Sciatic nerve (tissue), 2 donors: ENCODE data around the gene FBN3. TPM values are rescaled to one million over a fixed set of nuclear protein-coding genes. Genes with fewer than 3 reads are reported as not detected.
"Not testable (repeated sequence)": the region's sequence is repeated elsewhere in the genome, so short reads cannot be mapped to it uniquely, and the experiment has no call there.

ENCODE experiments used
- ATAC-seq: fragments of 200-7000 bp; cut with Tn5 transposase; one replicate; pipeline ENCODE4 v1.9.1; 2020; ENCODE audit warnings: mild to moderate bottlenecking, moderate library complexity
- DNase-seq: peaks from one replicate; pipeline ENCODE4 v3.0.0-alpha.2; 2020; ENCODE audit warnings: low spot score
- intact Hi-C: fragments of 100-400 bp; cut with DNase I; formaldehyde crosslinking; loops from one replicate; pipeline ENCODE4 v1.14.2; 2022
- total RNA-seq: library from RNA; stranded (reverse); fragmentation: NEBNext Ultra II Directional; extraction: Animal tissue kit (Norgen Biotek cat#: 25700); gene quantifications from one replicate; pipeline ENCODE4 v1.2.1, GENCODE V29; 2021
- donor health status: DM: no; HTN: no; CAD: no.
- donor health status: DM: no; HTN: no; CAD: no.

The FBN3 gene
- total RNA-seq, 1 donor from 2014 or later = 0.85 TPM

DNA sequence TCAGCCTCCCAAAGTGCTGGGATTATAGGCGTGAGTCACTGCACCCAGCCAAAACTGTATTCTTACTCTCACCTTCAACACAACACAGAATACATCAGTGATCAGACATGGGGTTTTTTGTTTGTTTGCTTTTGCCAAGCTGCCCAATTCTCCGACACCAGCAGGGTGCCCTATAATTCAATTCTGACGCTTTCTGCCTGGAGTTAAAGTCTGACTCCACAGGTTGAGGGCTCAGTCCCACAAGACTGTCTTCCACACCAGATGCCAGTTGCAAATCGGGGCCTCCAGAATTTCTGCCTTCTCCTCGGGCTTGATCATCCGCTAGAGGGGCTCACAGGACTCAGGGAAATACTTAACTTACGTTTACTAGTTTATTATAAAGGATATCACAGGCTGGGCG is 22.1 kb downstream of the FBN3 start:
- ATAC-seq (no peak), DNase-seq (no peak)
- intact Hi-C loops = no loop called here

DNA sequence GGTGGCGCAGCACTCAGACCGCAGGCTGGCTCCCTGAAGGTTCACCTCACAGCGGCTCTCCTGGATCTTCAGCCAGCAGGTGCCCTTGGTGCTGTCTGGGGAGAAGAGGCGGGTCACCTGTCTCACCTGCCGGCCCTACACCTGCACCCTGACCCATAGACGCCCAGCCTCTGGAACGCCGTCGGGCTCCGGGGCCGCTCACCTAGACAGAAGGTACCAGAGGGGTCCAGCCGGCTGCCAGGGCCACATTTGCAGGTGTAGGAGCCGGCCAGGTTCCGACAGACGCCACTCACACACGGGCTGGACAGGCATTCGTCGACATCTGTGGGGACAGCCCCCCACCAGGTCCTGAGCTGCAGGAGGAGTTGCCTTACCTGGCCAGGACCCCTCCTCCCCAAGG is 22.9 kb downstream of the FBN3 start:
- intact Hi-C loops = no loop called here
- no peak for ATAC-seq
- DNase-seq = no peak

DNA sequence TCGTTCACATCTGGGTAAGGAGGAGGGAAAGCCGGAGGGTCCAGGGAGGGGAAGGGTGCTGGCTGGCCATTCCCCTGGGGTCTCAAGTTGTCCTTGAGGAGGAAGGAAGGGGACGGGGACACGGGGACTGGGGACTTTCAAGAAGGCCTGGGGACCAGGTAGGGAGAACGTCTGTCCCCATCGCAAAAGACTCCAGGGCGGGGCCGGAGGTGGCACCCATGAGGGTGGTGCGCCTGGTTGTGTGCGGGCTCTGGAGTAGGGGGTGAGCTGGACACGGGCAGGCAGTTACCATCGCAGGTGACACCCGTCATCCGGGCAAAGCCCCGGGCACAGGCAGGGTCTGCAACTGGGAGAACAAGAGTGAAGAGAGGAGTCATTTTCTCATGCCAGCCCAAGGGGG is 23.4 kb downstream of the FBN3 start:
- DNase-seq (no peak), ATAC-seq (no peak)
- intact Hi-C loops = no loop called here

DNA sequence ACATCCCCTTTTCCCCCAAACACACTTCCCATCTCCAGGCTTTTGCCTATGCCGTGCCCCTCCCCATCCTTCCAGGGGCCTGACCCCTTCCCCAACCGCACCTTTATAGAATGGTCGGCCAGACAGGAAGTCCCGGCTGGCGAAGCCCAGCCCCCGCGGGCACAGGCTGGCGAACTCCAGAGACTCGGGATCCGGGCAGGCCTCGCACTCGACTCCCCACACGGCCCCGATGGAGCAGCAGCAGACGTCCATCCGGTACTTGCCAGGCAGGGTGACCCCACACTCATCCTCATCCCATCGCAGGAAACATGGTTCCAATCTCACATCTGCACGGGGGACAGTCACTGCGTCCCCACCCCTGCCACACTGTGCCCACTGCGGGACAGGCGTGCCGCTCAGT is 25.7 kb downstream of the FBN3 start:
- intact Hi-C loops = no loop called here

DNA sequence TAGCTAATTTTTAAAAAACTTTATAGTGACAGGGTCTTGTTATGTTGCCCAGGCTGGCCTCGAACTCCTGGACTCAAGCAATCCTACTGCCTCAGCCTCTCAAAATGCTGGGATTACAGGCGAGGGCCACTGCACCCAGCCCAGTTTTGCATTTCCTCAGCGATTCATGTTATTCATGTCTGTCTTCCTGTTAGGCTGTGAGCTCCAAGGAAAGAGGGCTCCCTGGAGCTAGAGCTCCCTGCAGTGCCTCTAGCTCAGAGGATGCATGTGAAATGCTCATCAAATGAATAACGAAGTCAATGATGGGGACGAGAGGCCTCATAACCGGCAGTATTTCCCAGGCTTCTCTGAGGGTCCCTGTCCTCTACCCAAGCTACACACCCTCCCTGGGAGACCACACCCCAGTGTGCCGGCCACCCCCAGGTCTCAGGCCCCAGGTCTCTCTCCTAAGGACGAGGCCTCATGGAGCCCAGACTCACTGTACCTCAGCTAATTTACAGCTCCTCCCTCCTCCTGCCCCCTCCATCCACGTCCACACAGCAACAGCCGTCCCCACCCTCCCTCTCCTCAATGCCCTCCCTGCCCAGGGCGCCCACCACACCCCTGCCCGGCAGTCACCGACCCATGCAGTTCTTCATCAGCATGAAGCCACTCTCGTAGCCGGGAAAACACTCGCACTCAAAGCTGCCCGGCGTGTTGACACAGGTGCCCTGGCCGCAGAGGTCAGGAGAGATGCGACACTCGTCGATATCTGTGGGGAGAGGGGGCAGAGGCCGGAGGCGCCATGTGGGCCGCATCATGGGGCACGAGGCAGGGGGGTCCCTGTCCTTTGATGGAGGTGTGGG is 28.5 kb downstream of the FBN3 start:
- intact Hi-C loops = no loop called here
- ATAC-seq = no peak
- no peak for DNase-seq

More for the DNA sequence above, 25.7 kb downstream of the FBN3 start:
- no peak for DNase-seq
- no peak for ATAC-seq

DNA sequence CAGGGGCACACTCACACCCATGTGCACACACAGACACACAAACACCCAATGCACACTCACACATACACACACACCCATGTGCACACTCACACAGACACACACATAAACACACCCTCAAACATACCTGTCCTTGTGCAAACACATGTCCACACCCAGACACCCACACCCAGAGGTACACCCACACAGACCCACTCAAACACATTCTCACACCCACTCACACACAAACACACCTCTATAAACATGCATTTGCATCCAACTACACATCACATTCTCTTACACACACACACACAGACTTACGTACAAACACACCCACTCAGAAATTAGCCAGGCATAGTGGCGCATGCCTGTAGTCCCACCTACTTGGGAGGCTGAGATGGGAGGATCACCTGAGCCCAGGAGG is 31.4 kb downstream of the FBN3 start:
- DNase-seq = no peak
- no peak for ATAC-seq
- intact Hi-C loops = no loop called here

DNA sequence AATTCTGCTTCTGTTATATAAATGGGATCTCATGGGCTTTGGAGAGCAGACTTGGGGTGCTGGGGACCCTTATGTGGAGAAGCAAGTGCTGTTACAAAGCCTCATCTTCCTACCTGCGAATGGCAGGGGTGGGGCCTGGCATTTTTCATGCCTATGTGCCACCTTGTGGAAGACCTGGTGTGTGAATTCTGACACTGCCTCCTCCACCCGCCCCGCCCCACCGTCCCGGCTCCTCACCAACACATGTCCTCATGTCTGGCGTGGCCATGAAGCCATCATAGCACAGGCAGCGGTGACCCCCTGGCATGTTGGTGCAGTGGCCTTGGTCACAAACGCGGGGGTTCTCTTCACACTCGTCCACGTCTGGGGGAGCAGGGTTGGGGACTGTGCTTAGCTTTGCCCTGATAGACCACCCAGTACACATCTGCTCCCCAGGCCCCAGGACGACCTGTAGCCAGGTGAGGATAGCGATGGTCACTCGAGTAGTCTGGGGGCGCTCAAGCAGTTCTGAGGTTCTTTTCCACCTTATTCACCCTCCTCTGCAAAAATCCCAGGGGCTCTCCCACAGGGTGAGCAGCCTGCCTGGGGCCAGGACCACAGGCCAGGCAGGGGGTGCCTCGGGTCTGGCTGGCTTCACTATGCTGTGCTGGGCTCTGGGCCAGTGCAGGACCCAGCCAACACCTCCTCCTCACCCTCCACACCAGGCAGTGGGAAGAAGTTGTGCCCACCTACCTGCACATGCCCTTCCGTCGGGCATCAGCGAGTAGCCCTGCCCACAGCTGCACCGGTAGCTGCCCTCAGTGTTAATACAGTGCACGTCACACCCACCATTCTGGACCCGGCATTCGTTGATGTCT is 32.7 kb downstream of the FBN3 start:
- intact Hi-C loops = no loop called here
- no peak for DNase-seq
- ATAC-seq = no peak

DNA sequence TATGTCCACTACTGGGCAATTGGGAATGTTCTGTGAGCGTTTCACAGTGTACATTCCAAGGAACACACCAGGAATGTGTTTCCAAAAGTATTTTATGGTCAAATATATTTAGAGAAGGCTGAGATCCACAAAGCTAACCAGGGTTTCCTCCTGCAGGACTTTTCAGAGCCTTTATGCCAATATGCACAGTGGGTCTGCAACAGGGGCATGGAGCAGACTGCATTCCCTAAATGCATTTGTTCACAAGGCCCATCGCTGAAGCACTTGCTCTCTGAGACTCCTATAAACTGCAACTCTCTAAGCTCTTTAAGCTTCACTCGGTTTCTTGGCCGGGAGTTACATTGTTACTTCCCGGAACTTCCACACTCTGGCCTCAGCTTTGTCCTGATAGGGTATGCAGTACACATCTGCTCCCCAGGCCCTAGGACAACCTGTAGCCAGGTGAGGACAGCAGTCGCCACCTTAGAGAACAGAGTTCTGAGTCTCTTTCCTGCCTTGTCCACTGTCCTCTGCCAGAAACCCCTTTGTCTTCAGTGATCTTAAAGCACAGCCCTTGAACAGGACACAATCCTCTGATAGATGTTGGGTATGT is 33.5 kb downstream of the FBN3 start:
- DNase-seq = no peak
- intact Hi-C loops = no loop called here
- no peak for ATAC-seq

DNA sequence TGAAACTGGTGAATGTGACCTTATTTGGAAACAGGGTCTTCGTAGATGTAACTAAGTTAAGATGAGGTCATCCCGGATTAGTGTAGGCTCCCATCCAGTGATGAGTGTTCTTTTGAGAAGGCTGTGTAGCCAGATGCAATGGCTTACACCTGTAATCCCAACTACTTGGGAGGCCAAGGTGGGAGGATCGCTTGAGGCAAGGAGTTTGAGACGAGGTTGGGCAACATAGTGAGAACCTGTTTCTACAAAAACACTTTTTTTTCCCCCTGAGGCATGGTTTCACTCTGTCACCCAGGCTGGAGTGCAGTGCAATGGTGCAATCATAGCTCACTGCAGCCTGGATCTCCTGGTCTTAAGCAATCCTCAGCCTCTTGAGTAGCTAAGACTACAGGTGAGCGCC is 36.4 kb downstream of the FBN3 start:
- DNase-seq (no peak), ATAC-seq (no peak)
- intact Hi-C loops = no loop called here

DNA sequence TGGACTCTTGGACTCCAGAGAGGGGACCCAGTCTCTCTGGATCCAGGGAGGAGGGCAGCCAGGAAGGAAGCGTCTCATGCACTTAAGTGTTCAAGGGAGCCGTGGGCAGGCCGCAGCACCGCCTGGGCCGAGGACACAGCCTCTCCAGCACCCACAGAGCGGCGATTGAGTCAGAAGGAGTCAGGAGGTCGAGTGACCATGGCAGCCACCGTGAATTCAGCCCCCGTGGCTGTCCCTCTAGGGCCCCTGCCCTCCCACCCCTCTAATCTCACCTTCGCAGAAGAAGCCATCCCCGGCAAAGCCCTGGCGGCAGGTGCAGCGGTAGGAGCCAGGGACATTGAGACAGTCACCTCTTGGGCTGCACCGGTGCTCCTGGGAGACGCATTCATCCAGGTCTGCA is 38.0 kb downstream of the FBN3 start:
- DNase-seq = no peak
- intact Hi-C loops = no loop called here
- no peak for ATAC-seq

DNA sequence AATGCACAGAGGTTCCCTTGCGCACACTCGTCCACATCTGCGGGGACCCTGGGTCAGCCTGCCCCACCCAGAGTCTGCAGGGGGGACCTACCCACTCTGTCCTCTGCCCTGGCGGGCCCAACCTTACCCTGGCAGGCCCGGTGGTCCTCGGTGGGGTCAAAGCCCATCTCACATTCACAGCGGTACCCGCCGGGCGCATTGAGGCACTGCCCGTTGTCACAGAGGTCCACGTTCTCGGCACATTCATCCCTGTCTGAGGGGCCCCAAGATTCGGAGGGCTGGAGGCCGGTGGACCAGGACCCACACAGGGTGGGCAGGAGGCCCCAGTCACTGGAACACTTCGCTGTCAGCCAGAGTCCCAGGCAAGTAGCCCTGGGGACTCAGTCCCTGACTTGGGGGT is 38.5 kb downstream of the FBN3 start:
- intact Hi-C loops = no loop called here
- ATAC-seq = no peak
- DNase-seq = no peak

DNA sequence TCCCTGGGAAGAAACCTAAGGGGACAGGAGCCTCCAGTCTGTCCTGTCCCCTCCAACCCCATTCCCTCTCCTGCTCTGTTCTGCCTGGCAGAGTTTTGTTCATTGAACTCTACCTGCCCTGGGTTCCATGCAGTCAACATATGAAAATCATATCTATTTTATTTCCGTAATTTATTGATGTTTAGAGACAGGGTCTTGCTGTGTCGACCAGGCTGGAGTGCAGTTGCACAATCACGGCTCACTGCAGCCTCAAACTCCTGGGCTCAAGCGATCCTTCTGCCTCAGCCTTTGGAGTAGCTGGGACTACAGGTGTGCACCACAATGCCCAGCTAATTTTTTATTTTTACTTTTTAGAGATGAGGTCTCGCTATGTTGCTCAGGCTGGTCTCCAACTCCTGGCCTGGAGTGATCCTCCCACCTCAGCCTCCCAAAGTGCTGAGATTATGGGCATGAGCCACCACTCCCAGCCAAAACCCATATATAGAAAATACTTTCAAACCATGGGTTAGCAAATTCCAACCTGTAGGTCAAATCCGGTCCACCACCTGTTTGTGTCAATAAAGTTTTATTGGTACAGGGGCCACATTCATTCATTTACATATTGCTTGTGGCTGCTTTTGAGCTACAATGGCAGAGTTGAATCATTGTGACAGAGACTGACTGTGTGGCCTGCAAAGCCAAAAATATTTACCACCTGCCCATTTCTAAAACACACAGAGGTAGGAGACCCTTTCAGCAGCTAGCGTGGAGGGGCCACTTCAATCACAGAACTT is 39.3 kb downstream of the FBN3 start:
- ATAC-seq (no peak), DNase-seq (no peak)
- intact Hi-C loops = no loop called here

DNA sequence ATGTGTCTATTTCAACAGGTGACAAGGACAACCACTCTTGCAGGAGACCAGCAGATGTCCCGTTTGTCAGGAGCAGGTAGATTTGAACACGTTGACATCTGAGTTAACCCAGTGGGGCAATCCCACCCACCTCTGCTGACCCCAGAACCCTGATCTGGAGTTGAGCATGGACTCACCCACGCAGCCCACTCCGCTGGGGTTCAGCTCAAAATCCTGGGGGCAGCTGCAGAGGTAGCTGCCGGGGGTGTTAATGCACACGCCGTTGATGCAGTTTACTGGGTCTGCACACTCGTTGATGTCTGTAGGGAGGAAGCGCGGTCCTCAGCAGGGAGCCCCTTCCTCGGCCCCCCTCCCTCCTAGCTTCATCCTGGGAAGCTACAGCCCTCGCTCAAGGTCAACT is 39.9 kb downstream of the FBN3 start:
- intact Hi-C loops = no loop called here
- no peak for DNase-seq
- no peak for ATAC-seq

DNA sequence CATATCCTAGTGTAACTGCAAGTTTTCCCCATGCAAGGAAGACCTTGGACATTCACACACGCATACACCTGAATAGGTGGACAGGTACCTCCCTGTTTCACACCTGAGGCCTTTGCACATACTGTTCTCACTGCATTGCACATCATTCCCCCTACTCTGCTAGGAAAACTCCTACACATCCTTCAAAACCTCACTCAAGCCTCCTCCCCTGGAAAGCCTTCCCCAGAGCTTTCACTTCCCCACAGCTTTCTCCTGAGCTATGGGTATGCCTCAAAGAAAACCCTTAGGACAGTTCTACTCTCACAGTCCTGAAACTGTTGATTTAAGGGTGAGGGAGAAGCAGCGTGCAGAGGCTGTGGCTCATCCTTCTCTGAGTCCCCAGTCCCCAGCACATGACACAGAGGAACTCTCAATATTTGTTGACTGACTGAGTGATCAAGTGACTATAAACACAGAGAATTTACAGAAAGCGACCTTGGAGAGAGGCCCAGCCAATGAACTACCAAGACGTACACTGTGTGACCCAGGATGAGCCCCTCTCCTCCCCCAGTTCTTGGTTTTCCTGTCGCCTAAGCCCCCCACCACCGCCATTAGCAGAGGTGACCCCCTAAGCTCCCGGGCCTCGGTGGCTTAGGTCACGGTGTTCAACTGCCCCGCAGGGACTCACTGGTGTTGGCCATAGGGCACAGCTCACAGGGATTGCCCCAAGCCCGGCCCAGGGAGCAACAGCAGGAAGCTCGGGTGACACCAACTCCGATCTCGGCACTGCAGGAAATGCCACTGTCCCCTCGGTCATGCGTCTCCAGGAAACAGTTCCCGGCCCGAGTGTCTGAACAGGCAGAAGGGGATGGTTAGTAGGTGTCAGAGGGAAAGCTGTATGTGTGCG is 40.6 kb downstream of the FBN3 start:
- DNase-seq (no peak), ATAC-seq (no peak)
- intact Hi-C loops = no loop called here

DNA sequence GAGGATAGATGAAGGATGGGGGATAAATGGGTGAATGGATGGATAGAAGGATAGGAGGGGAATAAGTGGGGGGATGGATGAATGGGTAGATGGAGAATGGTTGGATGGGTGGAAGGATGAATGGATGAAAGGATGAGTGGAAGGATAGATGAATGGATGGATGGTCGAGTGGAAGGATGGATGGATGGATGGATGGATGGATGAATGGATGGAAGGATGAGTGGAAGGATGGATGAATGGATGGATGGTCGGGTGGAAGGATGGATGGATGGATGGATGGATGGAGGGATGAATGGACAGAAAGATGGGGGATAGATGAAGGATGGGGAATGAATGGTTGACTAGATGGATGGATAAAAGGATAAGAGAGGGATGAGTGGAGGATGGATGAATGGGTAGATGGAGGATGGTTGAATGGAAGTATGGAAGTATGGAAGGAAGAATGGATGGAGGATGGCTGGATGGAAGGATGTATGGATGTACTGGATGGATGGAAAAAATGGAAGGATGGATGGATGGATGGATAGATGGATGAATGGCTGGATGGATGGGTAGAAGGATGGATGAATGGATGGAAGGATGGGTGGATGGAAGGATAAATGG is 42.0 kb downstream of the FBN3 start:
- intact Hi-C loops = no loop called here
- ATAC-seq (no peak), DNase-seq (no peak)

DNA sequence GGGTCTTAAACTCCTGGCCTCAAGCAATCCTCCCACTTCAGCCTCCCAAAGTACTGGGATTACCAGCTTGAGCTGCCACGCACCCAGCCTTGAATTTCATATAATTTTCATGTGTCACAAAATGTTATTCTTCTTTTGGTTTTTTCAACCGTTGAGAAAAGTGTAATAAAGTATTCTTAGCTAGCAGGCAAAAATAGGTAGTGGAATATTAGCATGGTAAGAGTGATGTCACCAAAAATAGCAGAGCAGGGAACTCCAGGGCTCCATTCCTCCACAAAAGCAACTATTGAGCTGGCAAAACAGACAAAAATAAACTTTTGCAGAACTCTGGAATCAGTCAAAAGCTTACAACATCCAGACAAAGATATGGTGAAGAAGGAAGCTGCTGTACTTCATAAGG is 43.9 kb downstream of the FBN3 start:
- ATAC-seq (no peak), DNase-seq (no peak)
- intact Hi-C loops = no loop called here

DNA sequence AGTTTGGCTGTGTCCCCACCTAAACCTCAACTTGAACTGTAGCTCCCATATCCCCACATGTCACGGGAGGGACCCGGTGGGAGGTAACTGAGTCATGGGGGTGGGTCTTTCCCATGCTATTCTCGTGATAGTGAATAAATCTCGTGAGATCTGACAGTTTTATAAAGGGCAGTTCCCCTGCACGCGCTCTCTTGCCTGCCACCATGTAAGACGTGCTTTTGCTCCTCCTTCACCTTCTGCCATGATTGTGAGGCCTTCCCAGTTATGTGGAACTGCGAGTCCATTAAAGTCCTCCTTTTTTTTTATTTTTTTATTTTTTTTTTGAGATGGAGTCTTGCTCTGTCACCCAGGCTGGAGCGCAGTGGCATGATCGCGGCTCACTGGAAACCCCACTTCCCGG is 47.5 kb downstream of the FBN3 start:
- DNase-seq, intact Hi-C loops, ATAC-seq: not testable (repeated sequence)

DNA sequence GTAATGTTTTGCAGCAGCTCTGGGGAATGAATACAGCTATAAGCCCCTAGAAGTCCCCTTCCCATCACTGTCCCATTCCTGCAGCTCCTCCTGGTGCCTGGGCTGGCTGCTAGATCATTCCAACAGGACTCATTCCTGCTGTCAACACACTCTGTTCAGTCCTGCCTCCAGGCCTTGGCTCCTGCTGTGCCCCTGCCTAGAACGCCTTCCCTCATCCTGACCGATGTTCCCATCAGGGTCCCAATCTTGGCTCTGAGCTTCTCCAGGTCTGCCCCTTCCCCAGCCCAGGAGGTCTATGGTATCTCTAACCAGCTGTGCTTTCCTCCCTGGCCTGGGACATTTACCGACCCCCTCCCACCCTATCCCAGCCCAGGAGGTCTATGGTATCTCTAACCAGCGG is 48.1 kb downstream of the FBN3 start:
- intact Hi-C loops = no loop called here
- DNase-seq (no peak), ATAC-seq (no peak)
